ENCODE measurements around the gene SFXN2. TPM values are rescaled to one million over a fixed set of nuclear protein-coding genes. Genes with fewer than 3 reads are reported as not detected.

SFXN2 gene
- total and polyA plus RNA-seq, 7 donors = 0.45 to 3.2 (median 1.7) TPM

GRCh38 chr10:102676534-102677315, 37.7 kb upstream of the SFXN2 start:
- no peak overlapping the region for H3K4me3 ChIP-seq
- H3K27me3 ChIP-seq (ENCODE audit: insufficient read depth in 3 of 3, low read length in 2 of 3) = no peaks in the 10 kb centered on the region
- intact Hi-C loops (cut with DNase I) = no loop called here
- no peaks in the 10 kb centered on the region for H3K36me3 ChIP-seq (ENCODE audit: insufficient read depth in 1 of 2, low read depth in 1 of 2)
- H3K27ac ChIP-seq = peak overlapping the region; percentile 9
- 59 to 72% (median 68%) methylated on average over 9 of the region's 9 CpGs for WGBS, 3 donors
- H3K4me1 ChIP-seq = peaks cover 45% of the 10 kb centered on the region
- ATAC-seq (no peak), DNase-seq (no peak)
- no peaks in the 10 kb centered on the region for H3K9me3 ChIP-seq
- no peak for TF ChIP-seq CTCF (IDR thresholded peaks at IDR 0.05)

- no peak overlapping the region for H3K4me3 ChIP-seq
- H3K4me1 ChIP-seq = peaks cover 45% of the 10 kb centered on the region
- peak overlapping the region; percentile 2 for H3K27ac ChIP-seq
- H3K27me3 ChIP-seq (ENCODE audit: insufficient read depth in 3 of 3, low read length in 2 of 3) = no peaks in the 10 kb centered on the region
- ATAC-seq = peak in 2 of 4 donors; percentile 1 to 25
- intact Hi-C loops (cut with DNase I) = no loop called here
- H3K36me3 ChIP-seq (ENCODE audit: insufficient read depth in 1 of 2, low read depth in 1 of 2) = no peaks in the 10 kb centered on the region
- no peak for DNase-seq
- no peaks in the 10 kb centered on the region for H3K9me3 ChIP-seq
- no peak for TF ChIP-seq CTCF (IDR thresholded peaks at IDR 0.05)
- WGBS, 3 donors = 48 to 54% (median 51%) methylated on average over 9 of the region's 9 CpGs
Measured at GRCh38 chr10:102677331-102678067, 36.9 kb upstream of the SFXN2 start.

GRCh38 chr10:102678068-102678400, 36.4 kb upstream of the SFXN2 start:
- 20 to 38% (median 28%) methylated on average over 9 of the region's 9 CpGs for WGBS, 3 donors
- intact Hi-C loops (cut with DNase I) = no loop called here
- TF ChIP-seq CTCF (IDR thresholded peaks at IDR 0.05) = no peak
- Histone ChIP-seq H3K4me3 (no peak overlapping the region), H3K36me3 (ENCODE audit: insufficient read depth in 1 of 2, low read depth in 1 of 2) (no peaks in the 10 kb centered on the region), H3K27me3 (ENCODE audit: insufficient read depth in 3 of 3, low read length in 2 of 3) (no peaks in the 10 kb centered on the region), H3K9me3 (no peaks in the 10 kb centered on the region), H3K4me1 (peaks cover 42% of the 10 kb centered on the region), H3K27ac (no peak overlapping the region)
- ATAC-seq (peak in 3 of 4 donors; percentile 25 to 31 (median 27)), DNase-seq (no peak)

GRCh38 chr10:102678842-102679289, 35.6 kb upstream of the SFXN2 start:
- 10 to 15% (median 14%) methylated on average over 9 of the region's 9 CpGs for WGBS, 3 donors
- H3K27ac ChIP-seq = no peak overlapping the region
- H3K4me1 ChIP-seq = peaks cover 34% of the 10 kb centered on the region

More at GRCh38 chr10:102678842-102679289, 35.6 kb upstream of the SFXN2 start:
- Histone ChIP-seq H3K27me3 (ENCODE audit: insufficient read depth in 3 of 3, low read length in 2 of 3) (no peaks in the 10 kb centered on the region), H3K36me3 (ENCODE audit: insufficient read depth in 1 of 2, low read depth in 1 of 2) (no peaks in the 10 kb centered on the region), H3K4me3 (peak overlapping the region; percentile 34), H3K9me3 (no peaks in the 10 kb centered on the region)
- peak; percentile 68 for TF ChIP-seq CTCF (IDR thresholded peaks at IDR 0.05)
- ATAC-seq (peak; percentile 83 to 86 (median 86)), DNase-seq (peak; percentile 66 to 82)
- intact Hi-C loops (cut with DNase I) = no loop called here

Data from psoas muscle (tissue), 8 donors.